Measurements from ENCODE around the gene GFRA1.

GRCh38 chr10:116156819-116157218 lies 116.2 kb downstream of the GFRA1 start:
- TF ChIP-seq CTCF (IDR thresholded peaks at IDR 0.05) (no peak), EZH2 (IDR thresholded peaks at IDR 0.05; ENCODE audit: borderline replicate concordance, insufficient read depth, low read depth, low read length, poor library complexity, severe bottlenecking) (no peak)

Data from B cell (primary cell).